HG03439 (cell line): ENCODE results near the gene ZNF548.
"Not testable (repeated sequence)": the region's sequence is repeated elsewhere in the genome, so short reads cannot be mapped to it uniquely, and the experiment has no call there.

ENCODE experiments used
- ATAC-seq: cut with Tn5 transposase; IDR thresholded peaks from one replicate; pipeline ENCODE4 v1.9.1; 2021; ENCODE audit warnings: mild to moderate bottlenecking, moderate library complexity; ENCODE audit not compliant: unreplicated experiment

ZNF548 gene

GRCh38 chr19:57389730-57390598 is at the start of gene ZNF548:
Gene ZNF548 (plus strand): TSS chr19:57389854. CDS start chr19:57390100, 246 bp downstream.
- ATAC-seq, result peak; percentile 97

GRCh38 chr19:57342582-57342981 is 47.1 kb upstream of the ZNF548 start:
- ATAC-seq, result no peak

- no peak for ATAC-seq
Measured at GRCh38 chr19:57348136-57348535, 41.5 kb upstream of the ZNF548 start.

DNA sequence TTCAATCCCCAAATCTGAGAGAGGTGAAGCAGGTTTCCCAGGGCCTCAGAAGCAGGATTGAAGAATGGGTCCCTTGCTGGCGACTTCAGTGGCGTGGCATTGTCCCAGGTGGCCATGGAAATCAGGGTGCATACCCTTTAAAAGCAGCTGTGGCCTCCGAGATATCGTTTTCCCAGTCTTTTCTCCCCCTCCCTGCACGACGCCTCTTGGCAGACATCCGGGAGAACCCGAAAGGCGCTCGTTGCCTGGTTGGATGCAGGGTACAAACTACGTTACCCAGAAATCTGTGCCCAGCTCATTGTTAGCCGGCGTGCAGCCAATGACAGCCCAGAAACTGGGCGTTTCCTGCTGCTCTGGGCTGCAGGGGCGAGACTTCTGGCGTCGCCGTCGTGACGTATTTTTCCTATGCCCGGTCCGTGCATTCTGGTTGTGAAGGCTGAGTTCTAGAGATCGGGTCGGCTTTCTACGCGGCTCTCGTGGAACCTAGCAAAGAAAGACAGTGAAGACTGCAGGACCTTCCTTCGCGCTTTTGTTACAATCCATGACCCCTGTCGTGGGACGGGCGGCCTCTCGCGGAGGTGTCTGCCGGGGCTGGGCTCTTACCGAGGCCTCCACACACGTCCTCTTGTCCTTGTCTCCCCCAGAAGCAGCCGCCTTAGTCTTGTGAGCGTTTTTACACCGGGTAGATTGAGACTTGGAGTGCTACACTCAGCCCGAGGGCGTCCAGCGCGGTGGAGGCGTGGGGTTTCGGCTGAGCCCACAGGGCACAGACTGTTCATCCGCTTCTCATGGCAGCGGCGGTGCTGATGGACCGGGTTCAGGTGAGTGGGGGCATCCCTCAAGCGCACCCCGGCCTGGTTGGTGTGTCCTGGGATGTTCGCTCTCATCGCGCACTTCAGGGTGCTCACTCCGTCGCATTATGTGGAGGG is 38.5 kb upstream of the ZNF548 start, which contains the start of gene ZNF304:
TSS of gene ZNF304 (plus strand) at position 395 of the 929 bp plus-strand sequence. CDS start at position 789, 394 bp downstream.
- ATAC-seq, result peak; percentile 93

- ATAC-seq, result no peak
Measured at GRCh38 chr19:57351867-57352266, 37.8 kb upstream of the ZNF548 start.

- ATAC-seq, result no peak
Measured at GRCh38 chr19:57355916-57356315, 33.7 kb upstream of the ZNF548 start.

DNA sequence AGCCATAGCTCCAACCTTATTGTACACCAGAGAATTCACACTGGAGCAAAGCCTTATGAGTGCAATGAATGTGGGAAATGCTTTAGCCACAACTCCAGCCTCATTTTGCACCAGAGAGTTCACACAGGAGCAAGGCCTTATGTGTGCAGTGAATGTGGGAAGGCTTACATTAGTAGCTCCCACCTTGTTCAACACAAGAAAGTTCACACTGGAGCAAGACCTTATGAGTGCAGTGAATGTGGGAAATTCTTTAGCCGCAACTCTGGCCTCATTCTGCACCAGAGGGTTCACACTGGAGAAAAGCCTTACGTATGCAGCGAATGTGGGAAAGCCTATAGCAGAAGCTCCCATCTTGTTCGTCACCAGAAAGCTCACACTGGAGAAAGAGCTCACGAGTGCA is 32.2 kb upstream of the ZNF548 start:
- no peak for ATAC-seq

DNA sequence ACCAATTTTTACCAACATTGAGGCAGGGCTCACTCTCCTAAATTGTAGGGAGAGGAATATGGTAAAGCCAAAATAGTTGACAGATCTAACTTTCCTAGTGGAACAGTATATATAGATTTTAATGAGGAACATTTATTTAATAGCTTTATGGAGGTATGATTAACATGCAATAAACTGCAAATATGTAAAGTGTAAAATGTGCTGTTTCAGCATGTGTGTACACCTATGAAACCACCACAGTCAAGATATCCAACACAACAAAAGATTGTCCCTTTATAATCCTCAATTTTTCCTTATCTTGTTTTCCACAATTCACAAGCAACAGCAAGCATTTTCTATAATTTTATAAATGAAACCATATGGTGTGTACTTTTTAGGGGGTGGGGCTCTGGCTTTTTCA is 30.4 kb upstream of the ZNF548 start:
- no peak for ATAC-seq

GRCh38 chr19:57362419-57362818 is 27.2 kb upstream of the ZNF548 start:
- no peak for ATAC-seq

GRCh38 chr19:57362997-57363687 is 26.5 kb upstream of the ZNF548 start, which contains the start of the genes TRAPPC2B and ZNF547:
Gene TRAPPC2B (plus strand): TSS chr19:57363551. CDS start chr19:57364834, 1,283 bp downstream.
Gene ZNF547 (plus strand): TSS chr19:57363551. CDS start chr19:57368556, 5,005 bp downstream.
- ATAC-seq, result peak; percentile 98

DNA sequence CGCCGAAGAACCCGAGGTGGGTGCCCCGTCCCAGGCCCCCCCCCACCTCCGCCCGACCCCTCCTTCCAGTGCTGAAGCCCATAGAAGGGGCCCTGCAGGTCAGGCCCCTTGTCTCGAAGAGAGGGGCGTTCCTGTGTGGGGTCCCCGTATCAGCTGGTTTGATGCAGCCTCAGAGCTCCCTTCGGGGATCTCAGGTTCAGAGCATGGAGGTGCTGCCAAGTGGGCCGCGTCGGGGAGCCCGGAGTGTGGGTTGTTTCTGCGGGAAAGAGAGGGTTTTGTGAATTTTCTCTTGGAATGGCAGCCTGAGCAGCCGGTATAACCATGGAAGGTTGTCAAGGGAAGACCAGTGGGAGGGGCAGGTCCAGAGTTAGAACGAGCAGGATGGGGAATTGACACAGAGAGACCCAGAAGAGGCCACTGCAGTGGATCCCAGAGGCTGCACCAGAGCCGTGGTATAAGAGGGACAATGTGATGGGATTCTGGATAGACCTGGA is 25.9 kb upstream of the ZNF548 start:
- no peak for ATAC-seq

GRCh38 chr19:57366776-57367175 is 22.9 kb upstream of the ZNF548 start:
- no peak for ATAC-seq

DNA sequence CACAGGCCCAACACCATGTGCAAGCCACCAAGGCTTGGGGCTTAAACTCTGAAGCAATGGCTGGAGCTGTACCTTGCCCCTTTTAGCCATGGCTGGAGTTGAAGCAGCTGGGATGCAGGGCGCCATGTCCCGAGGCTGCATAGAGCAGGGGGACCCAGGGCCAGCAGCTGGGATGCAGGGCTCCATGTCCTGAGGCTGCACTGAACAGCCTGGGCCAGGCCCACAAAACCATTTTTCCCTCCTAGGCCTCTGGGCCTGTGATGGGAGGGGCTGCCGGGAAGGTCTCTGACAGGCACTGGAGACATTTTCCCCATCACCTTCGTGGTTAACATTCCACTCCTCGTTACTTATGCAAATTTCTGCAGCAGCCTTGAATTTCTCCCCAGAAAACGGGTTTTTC is 15.5 kb upstream of the ZNF548 start:
- no peak for ATAC-seq

DNA sequence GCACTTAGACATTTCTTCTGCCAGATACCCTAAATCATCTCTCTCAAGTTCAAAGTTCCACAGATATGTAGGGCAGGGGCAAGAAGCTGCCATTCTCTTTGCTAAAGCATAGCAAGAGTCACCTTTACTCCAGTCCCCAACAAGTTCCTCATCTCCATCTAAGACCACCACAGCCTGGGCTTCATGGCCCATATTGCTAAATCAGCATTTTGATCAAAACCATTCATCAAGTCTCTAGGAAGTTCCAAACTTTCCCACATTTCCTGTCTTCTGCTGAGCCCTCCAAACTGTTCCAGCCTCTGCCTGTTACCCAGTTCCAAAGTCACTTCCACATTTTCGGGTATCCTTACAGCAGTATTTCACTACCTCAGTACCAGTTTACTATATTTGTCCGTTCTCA is 15.0 kb upstream of the ZNF548 start:
- not testable (repeated sequence) for ATAC-seq

- no peak for ATAC-seq
Measured at GRCh38 chr19:57376151-57376550, 13.5 kb upstream of the ZNF548 start.

DNA sequence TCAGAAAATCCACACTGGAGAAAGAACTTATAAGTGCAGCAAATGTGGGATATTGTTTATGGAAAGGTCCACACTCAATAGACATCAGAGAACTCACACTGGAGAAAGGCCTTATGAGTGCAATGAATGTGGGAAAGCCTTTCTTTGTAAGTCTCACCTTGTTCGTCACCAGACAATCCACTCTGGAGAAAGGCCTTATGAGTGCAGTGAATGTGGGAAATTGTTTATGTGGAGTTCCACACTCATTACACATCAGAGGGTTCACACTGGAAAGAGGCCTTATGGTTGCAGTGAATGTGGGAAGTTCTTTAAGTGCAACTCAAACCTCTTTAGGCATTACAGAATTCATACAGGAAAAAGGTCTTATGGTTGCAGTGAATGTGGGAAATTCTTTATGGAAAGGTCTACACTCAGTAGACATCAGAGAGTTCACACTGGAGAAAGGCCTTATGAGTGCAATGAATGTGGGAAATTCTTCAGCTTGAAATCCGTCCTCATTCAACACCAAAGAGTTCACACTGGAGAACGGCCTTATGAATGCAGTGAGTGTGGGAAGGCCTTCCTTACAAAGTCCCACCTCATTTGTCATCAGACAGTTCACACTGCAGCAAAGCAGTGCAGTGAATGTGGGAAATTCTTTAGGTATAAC is 12.0 kb upstream of the ZNF548 start:
- ATAC-seq, result no peak

DNA sequence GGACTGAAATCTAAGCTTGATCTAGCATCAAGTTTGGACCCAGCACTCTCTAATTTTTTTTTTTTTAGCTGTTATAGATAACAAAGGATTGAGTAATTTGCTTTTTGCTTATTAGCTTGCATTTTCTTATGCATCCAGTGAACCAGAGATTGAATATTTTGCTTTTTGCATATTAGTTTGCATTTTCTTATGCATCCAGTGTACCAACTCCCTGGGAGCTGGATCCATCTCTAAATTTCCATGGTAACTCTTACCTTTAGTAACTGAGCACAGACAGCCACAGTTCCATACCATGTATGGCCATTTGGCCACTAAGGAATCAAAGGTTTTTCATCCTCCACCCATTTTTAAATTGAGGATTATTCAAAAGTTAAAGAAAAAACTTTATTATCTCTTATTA is 8.7 kb upstream of the ZNF548 start:
- ATAC-seq, result no peak

DNA sequence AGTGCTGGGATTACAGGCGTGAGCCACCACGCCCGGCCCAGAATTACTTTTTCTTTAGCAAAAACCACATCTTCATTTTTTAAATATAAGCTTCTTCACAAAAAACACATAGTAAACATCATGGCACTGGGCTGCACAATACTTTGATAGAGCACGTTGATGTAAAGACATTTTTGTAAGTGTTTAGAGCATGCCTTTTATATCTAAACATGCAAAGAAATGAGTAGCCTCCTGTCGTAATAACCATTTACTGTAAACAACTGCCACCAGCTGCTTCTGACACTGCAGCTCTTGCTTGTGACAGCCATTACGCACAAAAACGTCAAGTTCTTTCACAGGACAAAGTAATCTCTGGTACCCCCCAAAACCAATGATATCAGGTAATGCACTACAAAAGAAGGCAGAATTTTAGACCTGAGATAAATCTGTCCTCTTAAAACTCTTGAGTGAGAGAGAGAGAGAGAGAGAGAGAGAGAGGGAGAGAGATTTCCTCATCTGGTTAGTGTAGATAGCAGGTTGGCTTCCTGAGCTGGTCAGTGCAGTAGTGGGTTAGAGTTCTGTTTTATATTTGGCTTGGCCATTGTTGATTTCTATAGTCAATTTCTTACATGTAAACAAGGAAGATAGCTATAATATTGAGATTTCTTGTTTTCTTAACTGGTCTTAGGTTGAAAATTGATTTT is 6.7 kb upstream of the ZNF548 start:
- no peak for ATAC-seq

- no peak for ATAC-seq
Measured at GRCh38 chr19:57389194-57389729, 392 bp upstream of the ZNF548 start.
